NCI-H748 (cell line): ENCODE data around the gene STAC3.

Experiments used
- DNase-seq: peaks from one replicate; lab custom pipeline; 2025; ENCODE audit not compliant: unreplicated experiment; lab: John Stamatoyannopoulos, UW

Gene STAC3

DNA sequence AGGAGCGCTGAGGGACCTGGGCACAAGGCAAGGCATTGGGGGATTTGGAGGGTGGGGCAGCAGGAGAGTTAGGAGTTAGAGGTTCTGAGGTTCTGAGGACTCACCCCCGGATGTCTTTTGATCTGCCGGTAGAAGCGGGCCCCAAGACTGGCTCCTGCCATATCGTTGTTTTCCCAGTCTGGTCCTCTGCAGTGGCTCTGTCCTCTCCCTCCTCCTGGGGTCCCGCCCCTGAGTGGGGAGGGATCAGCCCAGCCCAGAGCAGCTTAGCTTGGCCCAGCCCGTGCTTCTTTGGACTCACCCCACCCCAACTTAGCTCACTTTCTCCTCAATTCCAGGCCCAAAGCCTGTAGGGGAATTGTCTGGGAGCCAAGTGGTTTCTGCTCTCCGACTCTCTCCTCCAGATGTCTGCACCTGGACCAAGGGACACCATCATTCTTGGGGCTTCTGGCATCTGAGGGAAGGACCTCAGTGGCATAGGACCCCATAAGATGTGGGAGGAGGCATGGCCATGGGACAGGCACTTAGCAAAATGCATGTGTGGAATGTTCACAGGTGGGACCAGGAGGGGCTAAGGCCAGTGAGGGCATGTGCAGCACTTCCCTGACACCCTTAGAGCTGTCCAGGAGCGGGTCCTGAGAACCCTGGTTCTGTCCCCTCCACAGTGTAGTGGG, 13.9 kb downstream of the STAC3 start:
- no peak for DNase-seq

DNA sequence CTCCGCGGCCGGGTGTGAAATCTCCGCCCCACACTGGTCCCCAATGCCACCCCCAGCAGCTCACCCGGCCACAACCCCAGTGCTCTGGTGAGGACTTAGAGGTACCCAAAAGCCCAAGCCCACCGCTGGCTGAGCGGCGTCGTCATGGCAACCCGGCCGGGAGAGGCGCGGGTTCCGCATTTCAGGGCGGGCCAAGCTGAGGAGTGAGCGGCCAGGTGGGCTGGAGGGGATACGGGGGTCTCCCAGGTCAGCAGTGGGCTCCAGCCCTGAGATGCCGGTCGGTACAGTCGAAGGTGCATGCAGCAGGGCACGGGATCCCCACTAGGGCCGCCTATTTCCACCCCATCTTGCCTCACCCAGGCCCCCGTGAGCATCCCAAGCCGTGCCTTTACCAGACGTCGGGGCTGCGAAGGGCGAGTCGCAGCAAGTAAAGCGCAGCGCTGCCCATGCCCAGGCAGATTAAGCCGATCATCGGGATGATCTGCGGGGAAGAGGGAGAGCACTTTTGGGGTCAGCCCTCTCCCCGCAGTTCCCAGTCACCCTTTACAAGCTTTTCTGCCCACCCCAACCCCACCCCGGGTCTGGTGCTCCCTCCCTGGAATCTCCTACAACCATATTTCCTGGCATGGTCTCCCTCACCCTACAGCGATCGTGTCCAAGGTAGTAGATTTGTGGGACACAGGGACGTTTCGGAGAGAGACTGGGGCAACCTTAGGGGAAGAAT, 14.6 kb downstream of the STAC3 start:
- DNase-seq = peak; percentile 13

DNA sequence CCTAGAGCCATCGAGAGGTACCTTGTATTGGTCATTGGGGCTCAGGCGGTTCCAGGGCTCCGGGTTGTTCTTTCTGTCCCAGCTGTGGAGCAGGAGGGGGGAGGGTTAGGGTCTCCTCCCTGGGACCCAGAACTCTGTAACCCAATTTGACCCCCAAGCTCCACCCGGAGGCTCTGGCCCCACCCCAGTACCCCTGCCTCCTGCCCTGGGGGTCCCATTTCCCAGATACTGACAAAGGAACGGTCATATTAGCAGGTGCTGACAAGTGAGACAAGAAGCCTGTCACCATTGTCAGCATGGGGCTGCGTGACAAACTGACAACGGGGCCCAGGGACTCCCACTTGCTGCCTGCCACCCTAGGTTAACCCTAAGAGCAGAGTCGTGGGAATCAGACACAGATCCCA, 15.3 kb downstream of the STAC3 start:
- DNase-seq = no peak

DNA sequence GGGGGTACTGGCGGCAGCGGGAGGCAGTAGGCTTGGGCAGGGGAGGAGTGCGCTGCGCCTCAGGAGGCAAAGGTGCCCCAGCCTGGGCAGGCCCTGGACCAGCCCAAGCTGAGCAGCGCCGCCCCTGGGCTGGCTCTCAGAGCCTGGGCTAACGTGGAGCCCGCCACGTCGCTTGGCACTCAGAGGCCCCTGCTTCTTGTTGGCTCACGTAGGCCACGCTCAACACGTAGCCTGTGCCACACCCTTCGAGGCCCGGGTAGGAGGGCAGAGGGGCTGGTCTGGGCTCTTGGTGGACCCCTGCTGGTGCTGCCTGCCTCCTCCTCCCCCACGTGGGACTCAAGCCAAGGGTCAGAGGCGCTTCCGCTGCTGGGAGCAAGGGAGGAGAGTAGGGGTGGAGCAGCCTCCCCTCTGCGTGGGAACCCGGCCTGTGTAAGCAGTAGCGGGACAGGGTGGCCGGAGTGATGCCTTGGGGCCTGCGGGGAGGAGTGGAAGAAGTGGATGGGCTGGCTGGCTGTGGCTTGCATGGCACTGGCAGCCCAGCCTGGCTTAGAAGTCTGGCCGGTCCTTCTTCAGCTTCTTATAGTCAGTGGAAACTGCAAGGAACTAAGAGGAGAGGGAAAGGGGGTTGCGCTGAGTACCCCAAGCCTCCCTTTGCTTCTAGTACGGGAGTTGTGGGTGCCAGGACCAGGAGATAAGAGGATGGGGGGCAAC, 15.8 kb downstream of the STAC3 start:
- peak; percentile 94 for DNase-seq

DNA sequence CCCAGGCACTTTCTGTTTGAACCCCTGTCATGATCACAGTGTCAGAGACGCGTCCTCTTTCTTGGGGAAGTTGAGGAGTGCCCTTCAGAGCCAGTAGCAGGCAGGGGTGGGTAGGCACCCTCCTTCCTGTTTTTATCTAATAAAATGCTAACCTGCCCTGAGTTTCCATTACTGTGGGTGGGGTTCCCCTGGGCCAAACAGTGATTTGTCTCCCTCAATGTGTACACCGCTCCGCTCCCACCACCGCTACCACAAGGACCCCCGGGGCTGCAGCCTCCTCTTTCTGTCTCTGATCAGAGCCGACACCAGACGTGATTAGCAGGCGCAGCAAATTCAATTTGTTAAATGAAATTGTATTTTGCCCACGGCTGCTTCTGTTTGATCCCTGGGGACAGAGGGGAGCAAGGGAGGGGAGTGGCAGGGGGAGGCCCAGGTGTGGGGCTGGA, 16.4 kb downstream of the STAC3 start:
- no peak for DNase-seq

DNA sequence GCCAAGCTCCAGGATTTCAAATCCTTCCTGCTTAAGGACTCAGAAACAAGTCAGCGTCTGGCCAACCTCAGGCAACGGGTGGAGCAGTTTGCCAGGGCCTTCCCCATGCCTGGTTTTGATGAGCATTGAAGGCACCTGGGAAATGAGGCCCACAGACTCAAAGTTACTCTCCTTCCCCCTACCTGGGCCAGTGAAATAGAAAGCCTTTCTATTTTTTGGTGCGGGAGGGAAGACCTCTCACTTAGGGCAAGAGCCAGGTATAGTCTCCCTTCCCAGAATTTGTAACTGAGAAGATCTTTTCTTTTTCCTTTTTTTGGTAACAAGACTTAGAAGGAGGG, 16.8 kb downstream of the STAC3 start:
- no peak for DNase-seq

DNA sequence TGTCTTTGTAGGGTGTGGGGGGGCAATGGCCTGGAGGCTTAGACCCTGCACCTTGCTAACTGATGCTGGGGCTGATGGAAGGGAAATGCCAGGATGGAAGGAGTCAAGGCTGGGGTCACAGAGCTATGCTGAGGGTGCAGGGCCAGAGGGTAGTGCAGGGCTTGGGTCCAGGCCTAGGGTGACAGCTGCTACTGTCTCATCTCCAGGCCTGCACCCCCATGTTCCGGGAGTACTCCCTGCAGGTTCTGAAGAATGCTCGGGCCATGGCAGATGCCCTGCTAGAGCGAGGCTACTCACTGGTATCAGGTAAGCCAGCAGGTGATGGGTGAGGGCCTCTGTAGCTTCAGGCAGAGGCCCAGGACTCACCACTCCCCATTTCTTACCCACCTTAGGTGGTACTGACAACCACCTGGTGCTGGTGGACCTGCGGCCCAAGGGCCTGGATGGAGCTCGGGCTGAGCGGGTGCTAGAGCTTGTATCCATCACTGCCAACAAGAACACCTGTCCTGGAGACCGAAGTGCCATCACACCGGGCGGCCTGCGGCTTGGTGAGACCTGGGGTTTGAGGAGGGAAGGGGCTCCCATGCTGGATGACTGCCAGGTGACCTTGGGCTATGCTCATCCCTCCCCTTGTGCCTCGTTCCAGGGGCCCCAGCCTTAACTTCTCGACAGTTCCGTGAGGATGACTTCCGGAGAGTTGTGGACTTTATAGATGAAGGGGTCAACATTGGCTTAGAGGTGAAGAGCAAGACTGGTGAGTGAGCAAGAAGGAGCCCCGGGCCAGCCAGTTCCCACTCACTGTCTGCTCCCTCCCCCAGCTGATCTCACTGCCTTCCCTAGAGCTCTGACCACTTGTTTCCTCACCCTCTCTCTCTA, 17.4 kb downstream of the STAC3 start:
- DNase-seq = no peak

DNA sequence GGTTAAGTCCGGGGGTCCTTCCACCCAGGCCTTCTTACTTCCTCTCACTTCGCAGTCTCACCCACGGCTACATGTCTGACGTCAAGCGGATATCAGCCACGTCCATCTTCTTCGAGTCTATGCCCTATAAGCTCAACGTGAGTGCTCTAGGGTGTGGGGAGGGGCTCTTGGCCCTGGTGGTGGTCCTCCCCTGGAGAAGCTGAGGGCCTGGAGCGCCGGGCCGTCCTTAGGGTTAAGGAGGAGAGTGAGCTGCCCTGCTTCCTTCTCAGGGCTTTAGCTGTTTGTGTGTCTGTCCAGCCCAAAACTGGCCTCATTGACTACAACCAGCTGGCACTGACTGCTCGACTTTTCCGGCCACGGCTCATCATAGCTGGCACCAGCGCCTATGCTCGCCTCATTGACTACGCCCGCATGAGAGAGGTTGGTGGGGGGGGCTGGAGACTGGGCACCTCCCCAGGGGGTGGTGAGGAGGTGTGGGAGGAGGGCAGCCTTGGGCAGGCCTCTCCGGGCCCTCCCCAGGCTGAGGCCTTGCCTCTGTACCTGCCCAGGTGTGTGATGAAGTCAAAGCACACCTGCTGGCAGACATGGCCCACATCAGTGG, 18.7 kb downstream of the STAC3 start:
- DNase-seq = no peak

DNA sequence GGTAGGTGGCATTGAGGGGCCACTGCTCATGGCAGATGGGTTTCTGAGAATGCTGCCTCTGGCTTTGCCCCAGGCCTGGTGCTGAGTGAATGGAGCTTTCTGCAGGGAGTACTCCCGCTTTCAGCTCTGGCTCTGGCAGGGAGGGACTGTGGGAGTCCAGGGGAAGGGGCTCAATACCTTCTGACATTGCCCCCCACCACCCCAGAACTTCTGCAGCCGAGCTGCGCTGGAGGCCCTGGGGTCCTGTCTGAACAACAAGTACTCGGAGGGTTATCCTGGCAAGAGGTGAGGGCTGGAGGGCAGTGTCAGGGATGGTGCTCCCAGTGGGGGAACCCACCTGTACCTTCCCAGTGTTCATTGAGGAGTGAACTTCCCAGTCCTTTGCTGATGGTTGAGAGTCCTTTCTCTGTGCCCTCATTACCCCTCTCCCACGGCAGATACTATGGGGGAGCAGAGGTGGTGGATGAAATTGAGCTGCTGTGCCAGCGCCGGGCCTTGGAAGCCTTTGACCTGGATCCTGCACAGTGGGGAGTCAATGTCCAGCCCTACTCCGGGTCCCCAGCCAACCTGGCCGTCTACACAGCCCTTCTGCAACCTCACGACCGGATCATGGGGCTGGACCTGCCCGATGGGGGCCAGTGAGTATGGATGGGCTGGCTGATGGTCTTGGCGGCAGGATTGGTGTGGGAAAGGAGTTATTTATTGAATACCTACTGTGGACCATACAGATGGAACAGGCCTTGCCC, 19.5 kb downstream of the STAC3 start:
- no peak for DNase-seq

DNA sequence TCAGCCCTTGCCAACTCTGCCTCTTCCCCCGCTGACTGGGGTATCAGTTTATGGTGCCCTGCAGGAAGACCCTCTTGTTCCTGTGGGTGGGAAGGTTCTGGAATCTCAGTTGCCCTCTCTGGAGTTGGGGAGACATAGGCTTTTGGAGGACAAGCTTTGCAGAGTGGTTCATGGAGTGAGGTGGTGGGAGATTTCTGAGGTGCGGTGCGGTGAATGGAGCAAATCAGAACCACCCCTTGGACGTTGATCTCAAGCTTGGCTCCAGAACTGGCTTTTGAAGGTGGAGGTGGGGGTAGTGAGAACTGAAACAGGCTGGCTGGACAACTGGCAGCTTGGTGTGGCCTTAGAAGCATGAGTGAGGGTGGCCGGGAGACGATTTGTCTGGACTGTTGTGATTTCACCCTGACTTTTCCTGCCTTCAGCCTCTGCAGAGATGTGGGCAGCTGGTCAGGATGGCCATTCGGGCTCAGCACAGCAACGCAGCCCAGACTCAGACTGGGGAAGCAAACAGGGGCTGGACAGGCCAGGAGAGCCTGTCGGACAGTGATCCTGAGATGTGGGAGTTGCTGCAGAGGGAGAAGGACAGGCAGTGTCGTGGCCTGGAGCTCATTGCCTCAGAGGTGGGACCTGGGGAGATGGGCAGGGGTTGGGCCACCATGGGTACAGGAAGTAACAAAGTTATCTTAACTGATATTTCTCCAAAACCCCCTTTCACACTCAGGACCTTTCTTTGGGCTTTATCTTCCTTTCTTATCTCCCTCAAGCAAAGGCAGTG, 20.4 kb downstream of the STAC3 start:
- DNase-seq = no peak

DNA sequence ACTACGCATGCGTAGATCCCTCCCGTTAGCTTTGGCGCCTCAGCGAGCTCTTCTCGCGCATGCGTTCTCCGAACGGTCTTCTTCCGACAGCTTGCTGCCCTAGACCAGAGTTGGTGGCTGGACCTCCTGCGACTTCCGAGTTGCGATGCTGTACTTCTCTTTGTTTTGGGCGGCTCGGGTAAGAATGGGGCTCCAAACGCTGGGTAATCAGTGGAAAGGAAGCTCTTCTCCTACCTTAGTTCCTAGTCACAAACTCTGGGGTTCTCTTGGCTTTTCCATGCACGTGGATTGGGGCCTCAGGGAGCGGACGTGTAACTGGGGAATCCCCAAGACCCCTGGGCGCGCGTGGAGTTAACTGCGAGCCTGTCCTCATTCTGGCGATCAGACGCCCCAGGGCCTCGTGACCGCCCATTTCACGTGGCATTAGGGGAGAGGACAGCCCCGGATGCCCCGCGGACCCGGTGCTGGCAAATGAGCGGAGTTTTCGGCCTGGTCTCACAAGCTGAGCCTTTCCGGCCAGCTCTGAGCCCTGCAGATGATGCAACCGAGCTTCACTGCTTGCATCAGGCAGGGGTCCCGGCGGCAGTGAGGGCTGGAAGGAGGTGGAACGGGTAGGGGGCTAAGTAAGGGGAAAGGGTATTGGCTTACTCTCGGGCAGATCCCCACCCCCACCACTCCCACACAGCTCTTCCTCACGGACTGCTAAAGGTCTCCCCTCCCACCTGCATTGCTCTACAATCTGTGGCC, 21.2 kb downstream of the STAC3 start, which contains the start of gene SHMT2:
Gene SHMT2, plus strand, starts transcription at position 78 of the 747 bp plus-strand sequence. Its CDS starts 68 bp downstream, at position 146.
- DNase-seq = peak; percentile 95

DNA sequence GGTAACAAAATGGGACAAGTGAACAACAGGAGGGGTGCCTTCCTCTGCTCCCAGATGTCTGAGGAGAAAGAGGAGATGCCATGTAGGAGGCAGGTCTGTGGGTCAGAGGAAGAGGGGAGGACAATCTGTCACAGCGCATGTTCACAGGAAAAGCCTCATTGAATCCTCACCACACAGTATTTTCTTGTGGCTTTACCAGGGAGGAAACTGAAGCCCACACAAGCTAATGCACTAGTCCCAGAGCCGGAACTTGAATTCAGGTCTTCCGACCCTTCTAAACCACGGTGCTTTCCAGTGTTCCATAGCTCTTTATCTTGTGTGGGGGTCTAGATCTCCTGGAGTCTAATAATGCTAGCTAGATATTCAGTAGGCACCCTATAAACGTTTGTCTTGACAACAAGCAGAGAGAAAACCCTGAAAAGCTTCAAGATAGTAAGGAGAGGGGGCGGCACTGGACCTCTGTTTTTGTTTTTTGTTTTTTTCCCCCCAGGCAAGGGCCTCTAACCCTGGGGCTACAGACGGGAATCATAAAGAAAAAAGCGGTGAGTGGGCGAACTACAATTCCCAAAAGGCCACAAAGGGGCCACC, 21.8 kb downstream of the STAC3 start:
- DNase-seq = no peak

DNA sequence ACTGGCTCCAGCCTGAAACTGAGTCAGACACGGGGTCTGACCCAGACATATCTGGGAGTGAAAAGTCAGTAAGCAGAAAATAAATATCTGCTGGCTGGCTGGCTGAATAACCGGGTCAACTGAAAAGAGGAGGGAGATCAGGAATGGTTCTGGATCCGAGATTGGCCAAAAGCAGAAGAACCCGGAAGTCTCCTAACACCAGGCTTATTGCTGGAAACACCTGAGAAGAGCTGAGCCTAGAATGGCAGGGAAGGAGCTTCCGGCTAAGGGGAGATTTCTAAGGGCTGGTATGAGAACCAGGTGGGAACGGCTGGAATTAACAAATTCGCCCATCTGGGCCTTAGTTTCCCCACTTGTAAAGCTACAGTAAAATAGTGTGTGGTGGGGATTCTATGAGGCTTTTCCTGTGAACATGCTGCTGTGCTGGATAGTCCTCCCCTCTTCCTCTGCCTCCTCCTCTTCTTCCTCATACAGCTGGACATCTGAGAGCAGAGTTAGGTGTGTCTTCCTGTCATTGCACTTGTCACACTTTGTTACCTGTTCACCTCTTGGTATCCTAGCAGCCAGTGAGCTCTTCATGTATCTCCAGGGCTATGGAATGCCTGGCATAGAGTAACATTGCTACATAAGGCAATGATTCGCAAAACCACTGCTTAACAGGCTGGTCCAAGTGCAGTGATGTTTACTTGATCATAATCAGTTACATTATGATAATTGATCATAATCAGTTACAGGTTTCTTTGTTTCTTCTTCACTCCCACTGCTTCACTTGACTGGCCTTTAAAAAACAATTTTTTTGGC, 23.5 kb downstream of the STAC3 start:
- no peak for DNase-seq

DNA sequence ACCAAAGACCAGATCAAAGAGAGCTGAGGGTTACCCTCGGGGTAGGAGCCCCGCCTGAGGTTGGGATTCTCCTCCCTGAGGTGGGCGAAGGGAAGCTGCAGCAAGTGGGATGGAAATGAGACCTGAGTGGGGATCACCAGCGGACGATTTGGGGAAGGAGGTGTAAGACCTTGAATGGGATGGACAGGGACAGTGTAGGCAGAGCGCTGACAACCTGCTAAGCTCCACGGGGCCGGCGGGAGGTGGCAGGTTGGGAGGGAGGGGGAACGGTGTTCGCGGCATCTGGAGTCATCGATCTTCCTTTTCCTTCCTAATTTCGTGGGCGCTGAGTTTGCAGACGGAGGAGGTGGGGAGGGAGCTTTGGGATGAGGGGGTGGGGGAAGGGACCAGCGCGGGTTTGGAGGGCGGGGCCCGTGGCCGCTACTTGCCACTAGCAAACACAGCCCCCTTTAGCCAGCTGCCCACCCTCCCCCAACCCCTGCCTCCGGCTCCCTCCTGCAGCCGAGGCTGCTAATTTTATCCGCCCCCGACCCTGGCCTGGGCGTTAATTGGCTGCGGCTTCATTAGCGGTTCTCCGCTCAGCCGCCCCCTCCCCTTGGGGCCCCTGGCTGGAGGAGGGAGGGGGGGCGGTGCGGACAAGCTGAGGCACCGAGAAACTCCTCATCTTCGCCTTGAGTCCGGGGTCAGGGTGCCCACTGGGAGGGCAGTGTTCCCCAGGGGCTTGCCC, 24.2 kb downstream of the STAC3 start:
- DNase-seq = peak; percentile 41

DNA sequence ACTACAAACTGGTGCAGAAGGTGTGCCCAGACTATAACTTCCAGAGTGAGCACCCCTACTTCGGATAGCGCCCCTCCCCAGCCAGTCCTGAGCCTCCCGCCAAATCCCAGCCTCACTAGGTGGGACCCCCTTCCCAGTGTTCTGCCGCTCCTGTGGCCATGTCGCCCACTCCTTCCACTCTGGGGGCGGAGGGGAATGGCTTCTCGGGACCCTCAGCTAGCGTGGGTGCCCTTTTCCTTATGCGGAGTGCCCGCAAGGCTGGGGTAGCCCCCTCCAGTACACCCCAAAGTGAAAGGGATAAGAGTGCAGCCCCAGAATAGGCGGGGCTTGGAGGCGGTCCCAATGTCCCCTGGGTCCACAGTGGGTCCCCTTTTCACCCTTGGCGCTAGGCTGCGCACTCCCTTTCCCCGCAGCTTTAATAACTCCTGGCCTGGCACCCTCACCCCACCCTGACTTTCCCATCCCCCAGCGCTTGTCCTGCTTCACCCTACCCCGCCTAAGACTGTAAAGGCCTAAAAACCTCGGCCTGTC, 25.2 kb downstream of the STAC3 start:
- no peak for DNase-seq

DNA sequence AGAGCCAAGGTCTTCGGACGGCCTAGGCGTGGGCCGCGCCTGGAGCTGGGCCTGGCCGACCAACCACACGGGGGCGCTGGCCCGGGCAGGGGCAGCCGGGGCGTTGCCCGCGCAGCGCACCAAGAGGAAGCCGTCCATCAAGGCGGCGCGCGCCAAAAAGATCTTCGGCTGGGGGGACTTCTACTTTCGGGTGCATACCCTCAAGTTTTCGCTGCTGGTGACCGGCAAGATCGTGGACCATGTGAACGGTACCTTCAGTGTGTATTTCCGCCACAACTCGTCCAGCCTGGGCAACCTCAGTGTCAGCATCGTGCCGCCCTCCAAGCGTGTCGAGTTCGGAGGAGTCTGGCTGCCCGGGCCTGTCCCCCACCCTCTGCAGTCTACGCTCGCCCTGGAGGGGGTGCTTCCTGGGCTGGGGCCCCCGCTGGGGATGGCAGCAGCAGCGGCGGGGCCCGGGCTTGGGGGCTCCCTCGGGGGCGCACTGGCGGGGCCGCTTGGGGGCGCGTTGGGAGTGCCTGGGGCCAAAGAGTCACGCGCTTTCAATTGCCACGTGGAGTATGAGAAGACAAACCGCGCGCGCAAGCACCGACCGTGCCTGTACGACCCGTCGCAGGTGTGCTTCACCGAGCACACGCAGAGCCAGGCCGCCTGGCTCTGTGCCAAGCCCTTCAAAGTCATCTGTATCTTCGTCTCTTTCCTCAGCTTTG, 25.9 kb downstream of the STAC3 start:
- DNase-seq = peak; percentile 78
